Activated naive CD4-positive, alpha-beta T cell treated with anti-CD3 and anti-CD28 coated beads for 36 hours (primary cell): Measurements from ENCODE around the gene ACE. TPM values are rescaled to one million over a fixed set of nuclear protein-coding genes. Genes with fewer than 3 reads are reported as not detected.
A peak's percentile ranks its signal among the peaks of the same experiment; 100 is the strongest.
"Not testable (repeated sequence)": the region's sequence is repeated elsewhere in the genome, so short reads cannot be mapped to it uniquely, and the experiment has no call there.

Experiments
- CTCF ChIA-PET: fragments of 350-600 bp; sonication (Branson Sonifier 250); formaldehyde crosslinking; loops from one replicate; lab custom pipeline; 2021; ENCODE audit warnings: antibody characterized with exemption; lab: Charles Lee
- DNase-seq: peaks from one replicate; pipeline ENCODE4 v3.0.0-alpha.2; 2020
- H3K27ac Mint-ChIP-seq: one replicate; pipeline ENCODE4 v1.8.0; 2021; ENCODE audit warnings: mild to moderate bottlenecking, mixed read lengths
- H3K27me3 Mint-ChIP-seq: one replicate; pipeline ENCODE4 v1.8.0; 2021; ENCODE audit warnings: low read depth, mixed read lengths
- H3K36me3 Mint-ChIP-seq: one replicate; pipeline ENCODE4 v1.8.0; 2021; ENCODE audit warnings: low read depth, mixed read lengths
- H3K4me1 Mint-ChIP-seq: one replicate; pipeline ENCODE4 v1.8.0; 2021; ENCODE audit warnings: low read depth, mixed read lengths
- H3K4me3 Mint-ChIP-seq: one replicate; pipeline ENCODE4 v1.8.0; 2021; ENCODE audit warnings: mild to moderate bottlenecking, moderate library complexity, mixed read lengths
- H3K9me3 Mint-ChIP-seq: one replicate; pipeline ENCODE4 v1.8.0; 2021; ENCODE audit warnings: mixed read lengths
- intact Hi-C: fragments of 100-400 bp; cut with micrococcal nuclease; formaldehyde crosslinking; loops from one replicate; pipeline ENCODE4 v1.15.1; 2023
- total RNA-seq, 2 experiments: library from RNA; stranded (reverse); gene quantifications; one replicate each; pipeline ENCODE4 v1.2.3, GENCODE V29; 2021

The ACE gene
- total RNA-seq, 2 experiments from 2014 or later: 0.12 to 0.50 TPM

DNA sequence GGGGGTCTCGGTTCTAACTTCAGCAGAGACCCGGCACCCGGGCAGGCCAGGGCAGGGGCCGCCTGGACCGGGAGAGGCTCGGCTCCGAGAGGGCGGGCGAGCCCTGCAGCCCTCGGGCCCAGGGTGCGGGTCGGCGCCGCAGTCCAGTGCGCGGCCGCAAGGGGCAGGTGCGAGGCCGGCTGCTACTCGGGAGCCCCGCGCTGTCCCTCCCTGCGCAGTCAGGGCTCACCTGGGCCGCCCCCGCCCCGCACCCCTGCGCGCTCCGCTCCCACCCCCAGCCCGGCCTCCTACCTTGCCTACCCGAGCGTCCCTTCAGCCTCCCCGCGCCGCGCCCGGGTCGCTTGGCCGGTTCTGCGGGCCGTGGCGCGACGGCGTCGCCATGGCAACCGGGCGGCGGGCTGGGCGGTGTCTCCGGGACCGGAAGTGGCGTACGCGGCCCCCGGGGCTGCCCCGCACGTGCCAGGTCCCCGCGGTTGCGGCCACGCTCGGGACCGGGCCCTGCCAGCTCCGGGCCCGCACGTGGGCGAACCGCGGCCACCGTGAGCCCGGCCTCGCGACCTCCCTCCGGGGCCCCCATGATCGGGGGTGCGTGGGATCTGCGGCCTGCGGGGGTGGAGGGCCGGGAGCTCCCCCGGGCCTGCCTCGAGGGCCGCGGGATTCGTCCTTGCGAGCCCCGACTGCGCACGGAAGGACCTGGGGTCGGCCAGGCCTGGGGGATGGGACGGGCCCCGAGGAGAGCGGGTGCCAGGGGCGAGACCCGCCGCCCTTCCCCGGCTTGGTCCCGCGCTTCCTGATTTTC lies 30.7 kb upstream of the ACE start, which contains the start of gene CYB561:
CYB561 (minus strand) TSS at position 353 of the 799 bp plus-strand sequence. CDS start 8,759 bp downstream, outside the sequence.
- CTCF ChIA-PET: interaction anchor here (0.7 to 1.5 kb wide), 5 partner anchors 33 to 167 kb away, joined by 3 to 7 read pairs (median 3); no protein-coding TSS in a partner anchor
- Mint-ChIP-seq H3K36me3 (no peaks in the 10 kb centered on the region), H3K9me3 (no peaks in the 10 kb centered on the region), H3K4me3 (peak within 1 kb of the TSS; percentile 67), H3K4me1 (peaks cover 23% of the 10 kb centered on the region), H3K27ac (peak within 1 kb of the TSS; percentile 79), H3K27me3 (no peaks in the 10 kb centered on the region)
- peak; percentile 66 for DNase-seq
- intact Hi-C loops: loop anchor here (1.0 to 5.0 kb wide), 4 partner anchors 33 to 251 kb away; partner anchors contain the start of gene DCAF7

DNA sequence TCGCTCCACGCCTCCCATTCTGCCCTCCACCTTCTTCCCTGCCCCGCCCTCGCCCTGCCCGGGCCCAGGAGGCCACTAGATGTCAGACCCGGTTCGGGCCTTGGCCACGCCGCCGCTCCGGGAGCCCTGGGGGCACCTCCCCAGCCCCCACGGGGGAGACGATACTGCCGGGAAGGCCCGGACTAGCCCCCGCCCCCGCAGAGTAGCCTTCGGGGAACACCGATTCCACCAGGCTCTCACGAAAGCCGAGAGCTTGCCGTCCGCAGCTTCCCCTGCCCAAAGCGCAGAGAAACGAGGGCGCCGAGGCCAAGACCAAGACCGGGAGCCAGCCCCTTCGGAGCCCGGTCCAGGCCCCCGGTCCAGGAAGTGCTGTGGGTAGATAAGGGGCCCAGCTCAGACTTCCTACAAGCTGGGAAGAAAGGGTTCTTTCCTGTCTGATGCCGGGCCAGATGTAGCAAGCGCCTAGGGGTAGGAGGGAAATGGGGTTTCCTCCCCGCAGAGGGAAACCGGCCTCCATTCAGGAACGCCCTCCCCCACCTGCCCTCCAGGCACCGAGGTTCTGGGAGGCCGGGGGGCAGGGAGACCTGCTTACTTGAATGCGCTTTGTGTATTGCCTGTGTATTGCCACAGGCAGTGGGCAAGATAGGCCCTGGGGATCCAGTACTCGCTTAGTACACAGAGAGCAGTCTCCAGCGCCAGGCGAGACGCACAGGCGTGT lies 29.9 kb upstream of the ACE start:
- no peaks in the 10 kb centered on the region for H3K9me3 Mint-ChIP-seq
- H3K4me1 Mint-ChIP-seq: peaks cover 23% of the 10 kb centered on the region
- no peaks in the 10 kb centered on the region for H3K27me3 Mint-ChIP-seq
- peak overlapping the region; percentile 67 for H3K4me3 Mint-ChIP-seq
- peak overlapping the region; percentile 79 for H3K27ac Mint-ChIP-seq
- DNase-seq: peak; percentile 56
- H3K36me3 Mint-ChIP-seq: no peaks in the 10 kb centered on the region
- CTCF ChIA-PET: interaction anchor here (0.7 to 1.5 kb wide), 7 partner anchors 21 to 166 kb away, joined by 3 to 7 read pairs (median 3); no protein-coding TSS in a partner anchor
- intact Hi-C loops: loop anchor here (1.0 to 5.0 kb wide), 4 partner anchors 32 to 250 kb away; partner anchors contain the start of gene DCAF7

DNA sequence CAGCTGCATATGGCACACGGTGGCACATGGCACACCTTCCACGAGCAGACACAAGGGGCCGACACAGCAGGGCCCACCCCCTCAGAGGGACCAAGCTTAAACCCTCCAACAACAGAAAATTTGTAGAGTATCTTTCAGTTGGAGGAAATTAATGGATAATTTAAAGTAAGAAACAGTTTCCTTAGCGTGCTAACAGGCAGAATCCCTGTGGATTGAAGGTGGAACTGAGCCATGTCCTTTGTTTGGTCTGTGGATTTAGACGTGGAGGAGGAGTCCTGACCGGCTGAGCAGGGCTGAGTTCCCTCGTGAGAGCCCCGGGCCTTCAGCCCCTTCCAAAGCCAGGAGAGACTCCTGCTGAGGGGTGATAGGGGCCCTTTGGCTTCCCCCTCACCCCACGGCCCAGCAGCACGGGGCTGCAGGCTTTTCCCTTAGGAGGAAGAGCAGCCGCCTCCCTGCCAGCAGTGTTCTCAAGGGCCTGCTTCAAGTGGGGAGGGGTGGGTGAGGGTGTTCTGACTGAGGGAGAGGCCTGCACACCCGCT lies 29.3 kb upstream of the ACE start:
- H3K27me3 Mint-ChIP-seq: no peaks in the 10 kb centered on the region
- CTCF ChIA-PET: interaction anchor here (0.8 to 1.5 kb wide), 7 partner anchors 22 to 166 kb away, joined by 3 to 7 read pairs (median 3); no protein-coding TSS in a partner anchor
- H3K27ac Mint-ChIP-seq: peak overlapping the region; percentile 79
- H3K36me3 Mint-ChIP-seq: no peaks in the 10 kb centered on the region
- no peak for DNase-seq
- intact Hi-C loops: loop anchor here (2.0 to 5.0 kb wide), 2 partner anchors 31 to 250 kb away; no protein-coding TSS in a partner anchor
- peak overlapping the region; percentile 67 for H3K4me3 Mint-ChIP-seq
- no peaks in the 10 kb centered on the region for H3K9me3 Mint-ChIP-seq
- H3K4me1 Mint-ChIP-seq: peaks cover 21% of the 10 kb centered on the region

DNA sequence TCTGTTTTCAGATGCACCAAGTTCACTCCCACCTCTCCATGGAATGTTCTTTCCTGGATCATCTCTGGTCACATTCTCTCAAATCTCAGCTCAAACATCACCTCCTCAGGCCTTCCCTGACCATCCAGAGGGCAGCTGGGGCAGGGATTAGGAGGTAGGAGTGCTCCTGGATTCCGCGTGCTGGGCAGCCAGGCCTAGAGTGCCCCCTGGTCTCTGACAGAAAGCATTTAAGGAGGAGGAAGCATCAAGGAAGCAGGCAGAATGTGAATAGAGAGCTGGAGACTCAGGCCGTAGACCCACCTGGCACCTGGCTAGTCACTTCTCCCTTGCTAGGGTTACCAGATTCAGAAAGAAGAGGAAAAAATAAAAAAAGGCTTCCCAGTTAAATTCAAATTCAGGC lies 28.2 kb upstream of the ACE start:
- peaks cover 21% of the 10 kb centered on the region for H3K4me1 Mint-ChIP-seq
- intact Hi-C loops: loop anchor here (5.0 kb wide), 1 partner anchor 249 kb away; no protein-coding TSS in a partner anchor
- no peak overlapping the region for H3K4me3 Mint-ChIP-seq
- CTCF ChIA-PET: interaction anchor here (0.8 to 1.5 kb wide), 3 partner anchors 30 to 163 kb away, joined by 3 to 6 read pairs (median 3); no protein-coding TSS in a partner anchor
- no peak for DNase-seq
- H3K9me3 Mint-ChIP-seq: no peaks in the 10 kb centered on the region
- H3K27ac Mint-ChIP-seq: no peak overlapping the region
- H3K36me3 Mint-ChIP-seq: no peaks in the 10 kb centered on the region
- H3K27me3 Mint-ChIP-seq: no peaks in the 10 kb centered on the region

DNA sequence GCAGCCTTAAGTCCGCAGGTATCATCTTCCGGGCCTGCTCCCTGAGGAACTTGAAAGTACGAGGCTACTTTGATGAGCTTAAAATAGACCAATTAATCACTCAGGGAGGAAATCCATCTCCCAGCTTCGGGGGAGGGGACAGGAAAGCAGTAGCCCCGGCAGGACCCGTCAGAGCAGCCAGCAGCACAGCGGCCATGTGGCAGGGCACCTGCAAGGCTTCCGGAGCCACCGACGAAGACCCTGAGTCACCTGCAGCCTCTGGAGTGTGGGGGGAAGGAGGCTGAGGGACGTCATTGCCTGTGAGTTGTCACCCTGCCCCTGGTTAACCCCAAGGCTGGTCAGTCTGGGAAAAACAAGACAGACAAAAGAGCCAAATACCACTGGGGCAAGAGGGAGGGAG lies 26.3 kb upstream of the ACE start:
- Mint-ChIP-seq H3K4me1 (peaks cover 14% of the 10 kb centered on the region), H3K9me3 (no peaks in the 10 kb centered on the region), H3K4me3 (no peak overlapping the region), H3K27me3 (no peaks in the 10 kb centered on the region), H3K27ac (no peak overlapping the region), H3K36me3 (no peaks in the 10 kb centered on the region)
- DNase-seq: peak; percentile 32
- intact Hi-C loops: no loop called here
- CTCF ChIA-PET: interaction anchor here (1.3 kb wide), 1 partner anchor 25 kb away, joined by 3 read pairs; no protein-coding TSS in a partner anchor

DNA sequence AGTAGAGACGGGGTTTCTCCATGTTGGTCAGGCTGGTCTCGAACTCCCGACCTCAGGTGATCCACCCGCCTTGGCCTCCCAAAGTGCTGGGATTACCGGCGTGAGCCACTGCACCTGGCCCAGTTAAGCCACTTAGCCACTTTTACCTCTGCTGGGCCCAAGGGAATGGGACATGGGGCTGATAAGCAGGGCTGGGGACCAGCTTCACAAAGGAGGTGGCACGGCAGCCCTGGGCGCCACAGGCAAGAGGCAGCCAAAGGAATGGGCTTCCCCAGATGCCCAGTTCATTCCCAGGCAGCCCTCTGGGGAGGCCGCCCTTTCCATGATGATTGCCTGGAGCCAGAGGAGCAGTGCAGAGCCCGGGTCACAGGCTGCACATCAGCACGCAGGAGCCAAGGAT lies 25.7 kb upstream of the ACE start:
- Mint-ChIP-seq H3K27me3 (no peaks in the 10 kb centered on the region), H3K9me3 (no peaks in the 10 kb centered on the region), H3K27ac (no peak overlapping the region), H3K4me3 (no peak overlapping the region), H3K36me3 (no peaks in the 10 kb centered on the region), H3K4me1 (peaks cover 14% of the 10 kb centered on the region)
- DNase-seq: no peak
- intact Hi-C loops: no loop called here
- CTCF ChIA-PET: no interaction called here

DNA sequence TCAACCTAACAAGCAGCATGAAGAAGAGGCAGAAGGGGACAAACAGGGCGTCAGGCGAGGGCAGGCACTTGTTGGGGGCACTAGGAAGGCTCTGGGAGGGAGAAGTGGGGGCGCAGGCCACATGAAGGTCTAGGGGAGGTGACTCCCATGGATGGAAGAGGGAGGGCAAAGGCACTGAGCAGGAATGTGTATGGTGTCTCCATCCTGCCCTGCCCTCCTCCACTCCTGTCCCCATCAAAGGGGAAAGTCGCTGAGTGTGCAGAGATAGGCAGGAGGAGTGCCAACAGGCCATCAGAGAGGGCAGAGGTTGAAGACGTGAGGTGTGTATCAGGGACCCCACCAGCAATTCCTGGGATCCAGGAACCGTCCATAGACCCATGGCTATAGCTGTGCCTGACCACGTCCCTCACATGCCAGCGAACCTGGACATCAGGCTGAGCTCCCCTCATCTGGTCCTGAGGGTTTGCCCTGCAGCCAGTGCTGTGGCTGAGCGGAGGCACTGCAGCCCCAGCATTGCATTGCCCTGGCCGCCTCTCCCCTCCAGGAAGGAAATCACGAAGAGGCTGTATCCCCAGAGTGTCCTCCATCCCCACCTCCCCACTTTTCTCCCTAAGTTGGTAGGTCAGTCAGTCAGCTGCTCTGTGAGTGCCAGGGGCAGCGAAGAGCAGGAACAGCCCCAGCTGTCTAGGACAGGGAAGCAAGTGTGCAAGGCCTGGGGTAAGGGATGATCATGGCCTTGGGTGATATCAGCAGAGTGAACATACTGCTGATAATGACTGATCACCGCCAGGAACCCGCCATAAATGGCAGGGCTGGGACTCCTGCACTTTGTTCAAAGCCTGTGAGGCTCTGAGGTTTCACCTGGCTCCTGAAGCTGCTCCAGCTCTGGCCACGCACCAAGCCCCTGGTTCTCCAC lies 24.6 kb upstream of the ACE start:
- H3K4me1 Mint-ChIP-seq: peaks cover 9% of the 10 kb centered on the region
- H3K9me3 Mint-ChIP-seq: no peaks in the 10 kb centered on the region
- no peak overlapping the region for H3K4me3 Mint-ChIP-seq
- H3K27me3 Mint-ChIP-seq: no peaks in the 10 kb centered on the region
- H3K27ac Mint-ChIP-seq: no peak overlapping the region
- intact Hi-C loops: no loop called here
- no peaks in the 10 kb centered on the region for H3K36me3 Mint-ChIP-seq
- CTCF ChIA-PET: interaction anchor here (0.6 to 1.9 kb wide), 2 partner anchors 26 to 160 kb away, joined by 3 to 10 read pairs; no protein-coding TSS in a partner anchor
- no peak for DNase-seq

DNA sequence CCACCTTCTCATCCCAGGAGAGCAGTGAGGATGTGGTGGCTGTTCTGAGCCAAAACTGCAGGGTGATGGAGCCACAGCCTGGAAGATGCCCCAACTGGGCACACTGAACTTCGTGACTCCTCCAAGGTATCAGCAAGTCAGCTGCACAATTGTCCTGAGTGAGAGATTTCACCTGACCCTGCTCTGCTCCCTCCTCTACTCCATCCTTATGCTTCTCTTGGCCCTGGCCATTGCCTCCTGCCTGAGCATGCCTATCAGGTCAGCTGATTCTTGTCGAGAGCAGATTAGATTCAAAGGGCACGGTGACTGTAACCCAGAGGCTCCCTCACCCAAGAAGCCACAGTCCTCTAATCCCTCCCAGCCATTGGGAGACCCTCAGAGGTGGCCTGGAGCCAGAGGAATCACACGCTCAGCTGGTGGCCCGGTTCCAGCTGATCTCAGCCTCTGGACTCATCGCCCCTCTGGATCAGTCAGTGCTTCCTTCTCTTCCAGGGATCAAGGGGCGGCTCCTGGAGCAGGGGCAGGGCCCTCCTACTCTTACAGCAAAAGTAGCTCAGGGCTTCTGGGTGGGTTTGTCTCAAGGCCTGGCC lies 23.8 kb upstream of the ACE start:
- peaks cover 6% of the 10 kb centered on the region for H3K4me1 Mint-ChIP-seq
- intact Hi-C loops: no loop called here
- H3K36me3 Mint-ChIP-seq: no peaks in the 10 kb centered on the region
- H3K27me3 Mint-ChIP-seq: no peaks in the 10 kb centered on the region
- H3K4me3 Mint-ChIP-seq: no peak overlapping the region
- H3K27ac Mint-ChIP-seq: no peak overlapping the region
- CTCF ChIA-PET: interaction anchor here (1.9 kb wide), 1 partner anchor 27 kb away, joined by 10 read pairs; no protein-coding TSS in a partner anchor
- no peaks in the 10 kb centered on the region for H3K9me3 Mint-ChIP-seq
- DNase-seq: no peak

DNA sequence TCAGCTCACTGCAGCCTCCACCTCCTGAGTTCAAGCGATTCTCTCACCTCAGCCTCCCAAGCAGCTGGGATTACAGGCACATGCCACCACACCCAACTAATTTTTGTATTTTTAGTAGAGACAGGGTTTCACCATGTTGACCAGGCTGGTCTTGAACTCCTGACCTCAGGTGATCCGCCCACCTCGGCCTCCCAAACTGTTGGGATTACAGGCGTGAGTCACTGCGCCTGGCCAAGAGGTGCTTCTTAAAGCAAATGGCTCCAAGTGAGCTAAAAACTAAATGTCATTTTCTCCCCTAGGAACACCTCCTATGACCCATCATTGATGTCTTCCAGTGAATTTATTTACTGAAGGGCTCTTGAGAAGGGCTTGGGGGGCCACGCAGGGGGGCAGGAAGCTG lies 22.5 kb upstream of the ACE start:
- H3K4me3 Mint-ChIP-seq, intact Hi-C loops, H3K4me1 Mint-ChIP-seq, DNase-seq, H3K9me3 Mint-ChIP-seq, H3K27me3 Mint-ChIP-seq, H3K27ac Mint-ChIP-seq, H3K36me3 Mint-ChIP-seq: not testable (repeated sequence)
- CTCF ChIA-PET: interaction anchor here (1.9 kb wide), 1 partner anchor 28 kb away, joined by 10 read pairs; no protein-coding TSS in a partner anchor

DNA sequence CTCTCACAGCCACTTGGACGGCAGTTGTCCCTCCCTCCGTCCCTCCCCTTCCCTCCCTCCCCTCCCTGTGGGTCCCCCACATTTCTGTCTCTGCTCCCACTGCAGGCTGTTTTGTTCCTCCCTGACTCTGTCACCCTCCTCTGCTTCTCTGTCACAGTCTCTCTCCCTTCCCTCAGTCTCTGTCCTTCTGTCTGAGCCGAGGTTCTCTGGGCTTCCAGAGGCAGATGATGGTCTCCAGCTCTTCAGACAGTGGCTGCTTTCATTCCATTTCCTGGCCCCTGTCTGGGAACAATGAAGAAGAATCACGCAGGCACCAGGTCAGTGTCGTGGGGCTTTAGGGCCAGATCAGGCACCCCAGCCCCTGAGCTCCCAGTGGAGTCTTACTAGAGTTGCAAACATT lies 21.9 kb upstream of the ACE start:
- Mint-ChIP-seq H3K4me1 (peaks cover 3% of the 10 kb centered on the region), H3K27ac (no peak overlapping the region), H3K27me3 (no peaks in the 10 kb centered on the region), H3K36me3 (no peaks in the 10 kb centered on the region), H3K9me3 (no peaks in the 10 kb centered on the region), H3K4me3 (no peak overlapping the region)
- CTCF ChIA-PET: no interaction called here
- intact Hi-C loops: no loop called here
- DNase-seq: no peak

DNA sequence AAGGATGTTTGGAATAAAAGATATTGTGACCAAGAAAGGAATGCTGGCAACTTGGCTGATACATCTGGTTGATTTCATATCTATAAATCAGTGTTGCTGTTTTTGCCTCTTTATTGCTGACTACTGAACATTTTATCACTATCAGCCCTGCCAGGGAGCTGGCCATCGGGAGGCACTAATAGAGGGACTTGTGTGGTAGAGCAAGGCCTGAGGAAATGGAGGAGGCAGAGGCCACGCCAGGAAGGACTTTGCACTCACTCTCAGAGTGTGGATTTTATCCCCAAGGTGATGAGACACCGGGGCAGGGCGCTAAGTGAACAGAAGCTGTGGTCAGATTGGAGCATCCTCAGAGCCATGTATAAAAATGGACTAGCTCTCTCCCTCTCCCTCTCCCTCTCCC lies 21.4 kb upstream of the ACE start:
- Mint-ChIP-seq H3K9me3 (no peaks in the 10 kb centered on the region), H3K4me1 (peaks cover 2% of the 10 kb centered on the region), H3K27ac (no peak overlapping the region), H3K27me3 (no peaks in the 10 kb centered on the region), H3K36me3 (no peaks in the 10 kb centered on the region), H3K4me3 (no peak overlapping the region)
- CTCF ChIA-PET: no interaction called here
- DNase-seq: no peak
- intact Hi-C loops: no loop called here
